ES-I3 (cell line): ENCODE results near the gene CES4A.
"Not testable (repeated sequence)": the region's sequence is repeated elsewhere in the genome, so short reads cannot be mapped to it uniquely, and the experiment has no call there.

Source experiments
- H3K36me3 ChIP-seq: 2 replicates; pipeline ENCODE4 v1.6.1; 2013; ENCODE audit warnings: mild to moderate bottlenecking, low read length, control low read depth, moderate library complexity; ENCODE audit not compliant: insufficient read depth
- H3K4me1 ChIP-seq: 2 replicates; pipeline ENCODE4 v1.6.1; 2013; ENCODE audit warnings: mild to moderate bottlenecking, control low read depth, low read length; ENCODE audit not compliant: insufficient read depth
- H3K9ac ChIP-seq: 2 replicates; pipeline ENCODE4 v1.6.1; 2013; ENCODE audit warnings: low read depth, mild to moderate bottlenecking, low read length, moderate library complexity
- H3K9me3 ChIP-seq: 2 replicates; pipeline ENCODE4 v1.6.1; 2013; ENCODE audit warnings: mild to moderate bottlenecking, low read length, moderate library complexity; ENCODE audit not compliant: control insufficient read depth, insufficient read depth

CES4A gene

DNA sequence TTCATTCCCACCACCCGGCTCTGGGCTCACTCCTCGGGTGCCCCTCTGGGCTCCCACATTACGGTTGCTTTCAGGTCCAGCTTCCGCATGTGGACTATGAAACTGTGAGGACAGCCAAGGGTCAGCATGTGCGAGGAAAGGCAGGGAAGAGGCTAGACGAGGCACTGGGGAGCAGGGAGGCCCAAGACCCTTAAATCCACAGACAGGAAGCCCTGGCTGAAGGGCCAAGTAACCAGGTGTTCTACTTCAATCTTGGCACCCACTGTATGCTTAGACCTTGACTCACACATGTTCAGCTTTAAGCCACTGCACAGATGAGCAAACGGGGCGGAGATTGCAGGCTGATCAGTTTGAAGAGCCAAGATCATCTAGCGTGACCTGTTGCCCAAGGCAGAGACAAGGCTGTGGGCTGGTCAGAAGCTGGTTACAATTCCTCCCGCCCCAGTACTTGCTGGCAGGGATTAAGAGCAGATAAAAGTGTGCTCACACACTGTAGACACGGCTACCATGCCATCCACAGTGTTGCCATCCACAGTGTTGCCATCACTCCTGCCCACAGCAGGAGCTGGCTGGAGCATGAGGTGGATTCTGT lies at the start of gene CES4A:
Gene CES4A, plus strand, starts transcription at position 393 of the 592 bp plus-strand sequence. Its CDS starts 184 bp downstream, at position 577.
- no peak within 1 kb of the TSS for H3K9ac ChIP-seq
- no peaks in the 10 kb centered on the region for H3K4me1 ChIP-seq
- H3K9me3 ChIP-seq: no peaks in the 10 kb centered on the region
- H3K36me3 ChIP-seq: no peaks in the 10 kb centered on the region

DNA sequence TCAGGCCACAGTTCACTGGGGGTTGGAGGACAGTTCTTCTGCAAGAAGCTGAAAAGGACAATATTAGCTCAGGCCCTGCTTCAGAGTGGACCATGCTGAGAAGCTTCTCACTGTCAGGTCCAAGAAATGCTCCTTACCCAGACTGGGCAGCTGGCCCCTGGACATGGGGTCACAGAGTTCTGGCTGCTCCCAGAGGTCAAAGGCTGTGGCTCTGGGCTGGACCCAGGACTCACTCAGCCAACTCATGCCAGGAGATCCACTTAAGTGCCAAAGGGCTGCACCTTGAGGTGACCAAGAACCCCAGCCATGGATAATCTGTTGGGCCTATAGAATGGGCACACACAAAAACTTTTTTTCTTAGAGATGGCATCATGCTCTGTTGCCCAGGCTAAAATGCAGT lies 49.0 kb upstream of the CES4A start:
- no peak overlapping the region for H3K9ac ChIP-seq
- no peaks in the 10 kb centered on the region for H3K9me3 ChIP-seq
- peaks cover 6% of the 10 kb centered on the region for H3K36me3 ChIP-seq
- H3K4me1 ChIP-seq: no peaks in the 10 kb centered on the region

DNA sequence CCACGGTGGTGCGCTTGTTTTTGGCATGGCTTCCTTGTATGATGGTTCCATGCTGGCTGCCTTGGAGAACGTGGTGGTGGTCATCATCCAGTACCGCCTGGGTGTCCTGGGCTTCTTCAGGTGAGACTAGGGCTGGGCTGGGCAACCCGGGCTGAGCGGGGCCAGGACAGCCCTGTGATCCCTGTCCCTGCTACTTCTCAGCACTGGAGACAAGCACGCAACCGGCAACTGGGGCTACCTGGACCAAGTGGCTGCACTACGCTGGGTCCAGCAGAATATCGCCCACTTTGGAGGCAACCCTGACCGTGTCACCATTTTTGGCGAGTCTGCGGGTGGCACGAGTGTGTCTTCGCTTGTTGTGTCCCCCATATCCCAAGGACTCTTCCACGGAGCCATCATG lies 48.2 kb upstream of the CES4A start:
- Histone ChIP-seq H3K9me3 (no peaks in the 10 kb centered on the region), H3K36me3 (peaks cover 6% of the 10 kb centered on the region), H3K4me1 (no peaks in the 10 kb centered on the region), H3K9ac (no peak overlapping the region)

DNA sequence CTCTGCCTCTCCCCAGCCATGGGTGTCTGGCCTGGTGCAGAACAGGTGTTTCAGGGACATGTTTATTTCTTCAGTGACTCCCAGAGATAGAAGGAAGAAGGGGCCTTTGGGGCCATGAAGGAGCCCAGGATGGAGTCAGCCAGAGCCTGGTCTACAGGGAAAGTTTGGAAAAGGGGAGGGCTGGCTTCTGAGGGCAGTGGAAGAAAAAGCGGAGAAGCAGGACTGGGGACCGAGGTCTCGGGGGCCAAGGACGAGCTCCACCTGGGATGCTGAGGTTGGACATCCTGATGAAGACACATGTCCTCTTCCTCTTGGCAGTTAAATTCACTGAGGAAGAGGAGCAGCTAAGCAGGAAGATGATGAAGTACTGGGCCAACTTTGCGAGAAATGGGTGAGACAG lies 45.4 kb upstream of the CES4A start:
- no peak overlapping the region for H3K9ac ChIP-seq
- no peaks in the 10 kb centered on the region for H3K4me1 ChIP-seq
- peaks cover 6% of the 10 kb centered on the region for H3K36me3 ChIP-seq
- no peaks in the 10 kb centered on the region for H3K9me3 ChIP-seq

- peaks cover 6% of the 10 kb centered on the region for H3K36me3 ChIP-seq
- H3K4me1 ChIP-seq: no peaks in the 10 kb centered on the region
- no peak overlapping the region for H3K9ac ChIP-seq
Observed at GRCh38 chr16:66943426-66944053, 44.8 kb upstream of the CES4A start.

GRCh38 chr16:66944054-66944441 lies 44.3 kb upstream of the CES4A start:
- Histone ChIP-seq H3K36me3 (peaks cover 6% of the 10 kb centered on the region), H3K9me3 (no peaks in the 10 kb centered on the region), H3K9ac (no peak overlapping the region), H3K4me1 (no peaks in the 10 kb centered on the region)

More at GRCh38 chr16:66943426-66944053, 44.8 kb upstream of the CES4A start:
- no peaks in the 10 kb centered on the region for H3K9me3 ChIP-seq

DNA sequence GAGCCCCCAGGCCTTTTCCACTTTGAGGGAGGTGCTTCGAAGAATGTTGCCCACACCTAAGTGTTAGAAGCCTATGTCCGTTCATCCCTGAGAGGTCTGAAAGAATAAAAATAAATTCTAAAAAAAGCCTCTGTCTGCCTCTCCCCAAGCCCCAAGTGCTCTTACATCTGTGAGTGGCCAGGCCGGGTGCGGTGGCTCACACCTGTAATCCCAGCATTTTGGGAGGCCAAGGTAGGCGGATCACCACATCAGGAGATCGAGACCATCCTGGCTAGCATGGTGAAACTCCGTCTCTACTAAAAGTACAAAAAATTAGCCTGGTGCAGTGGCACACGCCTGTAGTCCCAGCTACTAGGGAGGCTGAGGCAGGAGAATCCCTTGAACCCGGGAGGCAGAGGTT lies 43.4 kb upstream of the CES4A start:
- H3K4me1 ChIP-seq, H3K36me3 ChIP-seq, H3K9ac ChIP-seq, H3K9me3 ChIP-seq: not testable (repeated sequence)

- no peaks in the 10 kb centered on the region for H3K4me1 ChIP-seq
- no peaks in the 10 kb centered on the region for H3K9me3 ChIP-seq
- peaks cover 6% of the 10 kb centered on the region for H3K36me3 ChIP-seq
- no peak overlapping the region for H3K9ac ChIP-seq
Observed at GRCh38 chr16:66945939-66946338, 42.5 kb upstream of the CES4A start.

- Histone ChIP-seq H3K4me1 (no peaks in the 10 kb centered on the region), H3K9me3 (no peaks in the 10 kb centered on the region), H3K9ac (no peak overlapping the region), H3K36me3 (peaks cover 6% of the 10 kb centered on the region)
Observed at GRCh38 chr16:66946541-66946940, 41.8 kb upstream of the CES4A start.

- Histone ChIP-seq H3K4me1 (no peaks in the 10 kb centered on the region), H3K9me3 (no peaks in the 10 kb centered on the region), H3K9ac (no peak overlapping the region), H3K36me3 (peaks cover 6% of the 10 kb centered on the region)
Observed at GRCh38 chr16:66946974-66947301, 41.5 kb upstream of the CES4A start.

GRCh38 chr16:66947302-66948065 lies 40.9 kb upstream of the CES4A start:
- Histone ChIP-seq H3K9me3 (no peaks in the 10 kb centered on the region), H3K4me1 (no peaks in the 10 kb centered on the region), H3K9ac (no peak overlapping the region), H3K36me3 (peaks cover 2% of the 10 kb centered on the region)

DNA sequence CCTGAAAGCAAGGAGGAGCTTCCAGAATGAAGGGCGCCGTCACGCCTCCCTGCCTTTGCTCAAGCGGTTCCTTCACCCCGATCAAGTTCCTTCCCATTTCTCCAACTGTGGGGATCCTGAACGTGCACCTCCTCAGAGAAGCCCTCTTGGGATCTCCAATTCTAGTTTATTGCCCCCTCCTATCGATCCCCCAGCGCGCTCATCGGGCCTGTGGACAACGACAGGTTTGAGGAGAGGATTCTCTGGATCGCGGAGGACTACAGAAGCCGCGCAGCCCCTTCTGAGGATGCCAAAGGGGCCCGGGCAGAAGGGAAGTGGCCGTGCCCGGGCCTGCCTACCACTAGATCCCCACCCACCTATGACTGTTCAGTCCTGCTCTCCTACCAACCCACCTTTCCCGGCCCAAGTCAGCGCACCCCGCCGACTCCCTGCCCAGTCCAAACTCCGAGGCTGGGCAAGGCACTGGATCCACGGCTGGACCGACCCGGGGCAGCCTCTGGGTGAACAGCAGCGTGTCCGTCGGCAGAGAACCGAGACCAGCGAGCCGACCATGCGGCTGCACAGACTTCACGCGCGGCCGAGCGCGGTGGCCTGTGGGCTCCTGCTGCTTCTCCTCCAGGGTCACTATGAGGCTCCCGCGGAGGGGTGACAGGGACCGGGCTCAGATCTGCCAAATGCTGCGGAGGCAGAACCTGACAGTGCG lies 40.1 kb upstream of the CES4A start:
- no peaks in the 10 kb centered on the region; the same call in 1 of the 2 replicates for H3K36me3 ChIP-seq
- no peaks in the 10 kb centered on the region for H3K9me3 ChIP-seq
- H3K9ac ChIP-seq: no peak overlapping the region; the same call in 1 of the 2 replicates
- no peaks in the 10 kb centered on the region for H3K4me1 ChIP-seq

DNA sequence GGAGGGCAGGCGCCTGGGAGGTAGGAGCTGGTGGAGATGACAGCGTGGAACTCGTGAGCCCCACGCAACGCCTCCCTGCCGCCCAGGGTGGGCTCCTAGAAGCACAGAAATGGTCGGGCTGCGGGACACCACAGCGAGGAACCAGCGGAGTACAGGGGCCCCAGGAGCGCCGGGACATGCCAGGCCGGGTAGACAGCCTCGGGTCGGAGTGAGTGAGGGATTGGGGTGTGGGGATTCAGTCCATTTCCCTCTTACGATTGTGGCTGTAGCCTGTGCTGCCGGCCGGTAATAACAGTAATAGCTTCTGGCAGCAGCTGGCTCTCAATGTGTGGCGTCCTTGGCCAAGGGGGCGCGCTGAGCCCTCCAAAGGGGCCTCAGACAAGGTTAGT lies 39.6 kb upstream of the CES4A start:
- H3K36me3 ChIP-seq: no peaks in the 10 kb centered on the region
- no peak overlapping the region for H3K9ac ChIP-seq
- no peaks in the 10 kb centered on the region for H3K4me1 ChIP-seq
- no peaks in the 10 kb centered on the region for H3K9me3 ChIP-seq

- Histone ChIP-seq H3K9me3 (no peaks in the 10 kb centered on the region), H3K9ac (no peak overlapping the region), H3K36me3 (no peaks in the 10 kb centered on the region), H3K4me1 (no peaks in the 10 kb centered on the region)
Observed at GRCh38 chr16:66949472-66949871, 38.9 kb upstream of the CES4A start.
